Stimulated activated CD4-positive, alpha-beta T cell treated with anti-CD3 and anti-CD28 coated beads, Interleukin-4, amount 100 ng/mL, for 24 hours (primary cell): ENCODE data around the gene TANC2.

ENCODE experiments used
- DNase-seq: peaks from one replicate; pipeline ENCODE4 v3.0.0-alpha.2; 2020

The TANC2 gene

GRCh38 chr17:62965686-62966425 is at the start of gene TANC2:
Gene TANC2 (plus strand): TSS chr17:62966235. CDS start chr17:63009560, 43,325 bp downstream.
- peak; percentile 69 for DNase-seq

GRCh38 chr17:62916684-62917571 is 49.1 kb upstream of the TANC2 start:
- DNase-seq: no peak

- DNase-seq: no peak
These were observed 46.6 kb upstream of the TANC2 start for GRCh38 chr17:62919388-62919787.

GRCh38 chr17:62920300-62920699 is 45.7 kb upstream of the TANC2 start:
- no peak for DNase-seq

- no peak for DNase-seq
These were observed 44.2 kb upstream of the TANC2 start for GRCh38 chr17:62921817-62922216.

- no peak for DNase-seq
These were observed 42.5 kb upstream of the TANC2 start for GRCh38 chr17:62923258-62924150.

GRCh38 chr17:62925267-62925836 is 40.7 kb upstream of the TANC2 start:
- DNase-seq: no peak

- no peak for DNase-seq
These were observed 39.0 kb upstream of the TANC2 start for GRCh38 chr17:62927083-62927482.

GRCh38 chr17:62929320-62929719 is 36.7 kb upstream of the TANC2 start:
- DNase-seq: no peak

- no peak for DNase-seq
These were observed 34.9 kb upstream of the TANC2 start for GRCh38 chr17:62931101-62931500.

- no peak for DNase-seq
These were observed 32.3 kb upstream of the TANC2 start for GRCh38 chr17:62933501-62934385.

- no peak for DNase-seq
These were observed 30.9 kb upstream of the TANC2 start for GRCh38 chr17:62935098-62935497.

- DNase-seq: no peak
These were observed 30.5 kb upstream of the TANC2 start for GRCh38 chr17:62935523-62935922.

GRCh38 chr17:62937606-62938005 is 28.4 kb upstream of the TANC2 start:
- no peak for DNase-seq

- DNase-seq: no peak
These were observed 24.6 kb upstream of the TANC2 start for GRCh38 chr17:62941358-62941991.

- DNase-seq: no peak
These were observed 17.7 kb upstream of the TANC2 start for GRCh38 chr17:62948370-62948769.

GRCh38 chr17:62949036-62949435 is 17.0 kb upstream of the TANC2 start:
- DNase-seq: no peak

GRCh38 chr17:62950067-62950466 is 16.0 kb upstream of the TANC2 start:
- DNase-seq: no peak

- DNase-seq: no peak
These were observed 10.1 kb upstream of the TANC2 start for GRCh38 chr17:62955841-62956352.

GRCh38 chr17:62963296-62963695 is 2.7 kb upstream of the TANC2 start:
- no peak for DNase-seq

- DNase-seq: no peak
These were observed 1.5 kb upstream of the TANC2 start for GRCh38 chr17:62964506-62964905.
